ENCODE results near the gene HEATR5A.

HEATR5A gene

DNA sequence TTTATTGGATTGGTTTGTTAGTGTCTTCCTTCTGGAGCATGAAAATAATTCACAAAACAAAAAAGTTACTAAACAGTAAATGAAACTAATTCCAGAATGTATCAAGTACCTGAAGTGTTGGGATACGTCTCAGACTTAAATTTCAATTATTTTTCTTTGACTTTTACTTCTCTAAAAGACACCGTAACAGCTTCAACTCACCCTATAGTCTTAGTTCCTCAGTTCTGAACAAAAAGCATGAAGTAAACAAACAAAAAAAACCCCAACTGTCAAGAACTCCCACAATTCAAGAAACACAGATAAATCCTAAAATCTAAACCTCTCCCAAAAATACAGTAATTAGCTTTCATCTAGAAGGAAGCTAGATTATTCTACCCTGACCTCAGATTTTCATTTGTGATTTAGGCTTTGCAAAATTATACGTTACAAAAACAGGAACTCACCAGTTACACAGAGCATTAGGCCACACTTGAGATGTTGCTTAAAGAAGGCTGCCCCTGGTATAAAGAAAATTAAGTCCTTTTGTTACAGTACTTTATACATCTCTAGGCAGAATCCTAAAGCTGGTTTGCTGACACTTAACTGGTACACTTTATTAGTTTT is 10.2 kb downstream of the HEATR5A start:
- peaks cover 2% of the 10 kb centered on the region for H3K36me3 Mint-ChIP-seq (ENCODE audit: low read depth)
- no peak overlapping the region for H3K4me3 Mint-ChIP-seq
- peak overlapping the region; percentile 58 for H3K27ac Mint-ChIP-seq
- no peak for ATAC-seq
- H3K9me3 Mint-ChIP-seq, result no peaks in the 10 kb centered on the region
- peaks cover 19% of the 10 kb centered on the region for H3K4me1 Mint-ChIP-seq
- H3K27me3 Mint-ChIP-seq, result no peaks in the 10 kb centered on the region
- DNase-seq, result no peak

DNA sequence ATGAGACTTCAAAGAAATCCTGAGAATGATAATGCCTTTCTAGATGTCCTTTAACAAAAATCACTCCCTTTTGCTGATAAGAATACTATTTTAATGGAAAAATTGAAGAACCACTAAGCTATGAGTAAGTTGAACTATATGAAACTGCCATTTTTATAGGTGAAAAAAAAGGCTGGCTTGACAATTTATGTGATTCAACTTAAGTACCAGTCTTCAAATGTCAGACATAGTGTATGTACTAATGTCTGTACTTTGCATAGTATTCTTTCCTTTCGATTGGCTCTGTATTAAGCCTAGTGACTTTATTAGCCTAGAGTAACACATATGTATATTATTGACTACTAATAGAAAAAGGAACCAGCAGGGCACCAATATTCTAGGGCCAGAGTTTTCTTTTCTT is 11.9 kb downstream of the HEATR5A start:
- Mint-ChIP-seq H3K4me3 (no peak overlapping the region), H3K9me3 (no peaks in the 10 kb centered on the region), H3K27me3 (no peaks in the 10 kb centered on the region), H3K27ac (peak overlapping the region; percentile 46), H3K4me1 (peaks cover 13% of the 10 kb centered on the region), H3K36me3 (ENCODE audit: low read depth) (peaks cover 2% of the 10 kb centered on the region)
- ATAC-seq (peak; percentile 84), DNase-seq (no peak)

DNA sequence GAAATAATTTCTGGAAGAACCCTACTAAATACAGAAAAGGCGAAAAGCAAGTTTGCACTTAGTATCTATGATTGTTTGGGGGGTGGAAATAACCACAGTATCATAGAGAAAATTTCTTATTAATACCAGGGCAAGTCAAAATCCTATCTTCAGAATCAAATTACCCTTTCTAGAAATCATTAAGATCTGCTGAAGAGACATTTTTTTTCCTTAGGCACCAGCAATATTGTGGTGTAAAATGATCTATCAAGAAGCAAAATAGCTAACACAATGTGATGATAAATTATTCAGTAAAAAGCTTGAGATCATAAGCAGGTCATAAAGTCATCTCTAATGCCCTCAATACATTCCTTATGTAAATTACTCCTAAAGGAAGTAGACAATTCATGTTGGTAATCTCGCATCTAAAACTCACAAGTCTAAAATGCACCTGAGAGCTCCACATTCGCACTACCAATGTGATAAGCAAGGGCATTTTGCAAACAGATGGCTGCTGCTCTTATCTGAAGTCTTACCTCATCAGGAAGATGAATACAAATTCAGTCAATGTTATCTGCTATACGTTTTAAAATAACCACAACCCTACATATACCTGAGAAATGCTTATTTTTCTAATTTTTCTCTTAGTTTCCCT is 14.6 kb downstream of the HEATR5A start:
- Mint-ChIP-seq H3K36me3 (ENCODE audit: low read depth) (peaks cover 7% of the 10 kb centered on the region), H3K27ac (no peak overlapping the region), H3K4me1 (peaks cover 13% of the 10 kb centered on the region), H3K27me3 (no peaks in the 10 kb centered on the region), H3K9me3 (no peaks in the 10 kb centered on the region), H3K4me3 (no peak overlapping the region)
- ATAC-seq (no peak), DNase-seq (no peak)

DNA sequence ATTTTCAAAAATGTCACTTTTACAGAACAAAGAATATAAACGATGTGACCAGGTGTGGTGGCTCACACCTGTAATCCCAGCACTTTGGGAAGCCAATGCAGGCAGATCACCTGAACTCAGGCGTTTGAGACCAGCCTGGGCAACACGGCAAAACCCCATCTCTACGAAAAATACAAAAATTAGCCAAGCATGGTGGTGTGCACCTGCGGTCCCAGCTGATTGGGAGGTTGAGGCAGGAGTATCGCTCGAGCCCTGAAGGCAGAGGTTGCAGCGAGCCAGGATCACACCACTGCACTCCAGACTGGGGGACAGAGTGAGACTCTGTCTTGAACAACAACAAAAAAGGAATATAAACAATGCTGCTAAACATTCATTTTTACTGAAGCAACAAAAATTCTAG is 15.2 kb downstream of the HEATR5A start:
- ATAC-seq (no peak), DNase-seq (no peak)
- Mint-ChIP-seq H3K9me3 (no peaks in the 10 kb centered on the region), H3K27ac (no peak overlapping the region), H3K27me3 (no peaks in the 10 kb centered on the region), H3K4me1 (peaks cover 11% of the 10 kb centered on the region), H3K4me3 (no peak overlapping the region), H3K36me3 (ENCODE audit: low read depth) (peaks cover 9% of the 10 kb centered on the region)

DNA sequence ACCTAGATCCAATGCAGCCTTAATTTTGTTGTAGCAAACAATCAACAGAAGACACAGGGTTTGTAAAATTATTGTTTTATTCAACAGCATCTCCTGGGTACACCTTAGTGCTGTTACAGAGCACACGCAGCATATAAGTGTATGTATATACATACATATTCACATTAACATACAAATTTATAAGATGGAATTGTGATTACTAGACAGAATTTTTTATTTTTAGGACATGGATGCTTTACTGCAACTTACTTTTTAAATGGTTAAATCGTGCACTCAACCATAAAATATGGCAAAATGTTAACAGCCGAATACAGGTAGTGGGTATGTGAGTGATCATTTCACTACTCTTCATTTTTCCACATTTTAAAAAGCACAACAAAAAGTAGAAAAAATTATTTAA is 16.6 kb downstream of the HEATR5A start:
- Mint-ChIP-seq H3K36me3 (ENCODE audit: low read depth) (peaks cover 13% of the 10 kb centered on the region), H3K9me3 (no peaks in the 10 kb centered on the region), H3K27ac (no peak overlapping the region), H3K27me3 (no peaks in the 10 kb centered on the region), H3K4me1 (peaks cover 8% of the 10 kb centered on the region), H3K4me3 (no peak overlapping the region)
- no peak for ATAC-seq
- no peak for DNase-seq

DNA sequence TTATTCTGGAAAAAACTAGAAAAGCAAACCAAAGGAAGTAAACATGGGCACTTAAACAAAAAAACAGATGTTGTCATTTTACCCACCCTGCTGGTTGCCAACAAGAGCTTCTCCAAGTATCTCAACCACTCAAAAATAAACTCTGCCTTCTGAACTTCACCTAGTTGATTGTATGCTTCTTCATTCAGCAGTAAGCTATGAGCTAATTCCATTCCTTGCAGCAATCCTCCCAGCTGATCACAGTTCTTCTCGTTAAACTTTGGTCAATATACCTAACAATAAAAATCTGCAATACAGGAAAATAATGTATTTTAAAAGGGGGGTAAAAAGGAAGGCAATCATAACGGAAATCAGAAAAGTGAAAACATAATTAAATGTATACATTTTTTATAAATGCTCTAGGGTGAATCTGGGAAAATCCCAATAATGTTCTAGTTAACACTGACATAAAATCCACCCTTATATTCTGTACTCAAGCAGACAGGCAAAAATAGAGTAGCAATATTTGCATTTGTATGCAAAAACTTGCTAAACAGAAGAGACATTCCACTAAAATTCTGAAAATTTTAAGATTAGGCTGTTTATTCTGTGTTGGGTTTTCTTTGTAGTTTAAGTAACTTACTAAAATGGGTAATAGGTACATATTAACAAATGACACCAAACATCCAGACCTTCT is 17.4 kb downstream of the HEATR5A start:
- no peak overlapping the region for H3K27ac Mint-ChIP-seq

DNA sequence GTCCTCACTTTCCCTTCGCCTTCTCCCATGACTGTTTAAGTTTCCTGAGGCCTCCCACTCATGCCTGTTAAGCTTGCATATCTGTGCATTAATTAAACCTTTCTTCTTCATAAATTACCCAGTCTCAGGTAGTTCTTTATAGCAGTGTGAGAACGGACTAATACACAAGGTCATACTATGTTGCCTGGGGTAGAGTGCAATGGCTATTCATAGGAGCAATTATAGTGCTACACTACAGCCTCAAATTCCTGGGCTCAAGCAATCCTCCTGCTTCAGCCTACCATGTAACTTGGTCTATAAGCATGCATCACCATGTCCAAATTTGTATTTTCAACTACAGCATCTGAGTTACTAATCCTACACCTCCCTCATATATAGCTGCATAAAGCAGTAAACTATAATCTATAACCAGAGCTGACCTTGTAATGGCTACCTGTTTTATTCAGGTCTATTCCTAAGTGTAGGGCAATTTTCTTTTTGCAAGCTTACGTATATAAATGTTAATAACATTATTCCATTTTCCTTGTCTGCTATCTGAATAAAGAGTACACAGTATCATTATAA is 18.9 kb downstream of the HEATR5A start:
- DNase-seq, result no peak
- Mint-ChIP-seq H3K27me3 (no peaks in the 10 kb centered on the region), H3K27ac (no peak overlapping the region), H3K36me3 (ENCODE audit: low read depth) (peaks cover 11% of the 10 kb centered on the region), H3K9me3 (no peaks in the 10 kb centered on the region), H3K4me1 (peaks cover 3% of the 10 kb centered on the region), H3K4me3 (no peak overlapping the region)
- ATAC-seq, result no peak

More for the DNA sequence above, 17.4 kb downstream of the HEATR5A start:
- H3K36me3 Mint-ChIP-seq (ENCODE audit: low read depth), result peaks cover 11% of the 10 kb centered on the region
- H3K27me3 Mint-ChIP-seq, result no peaks in the 10 kb centered on the region
- ATAC-seq (no peak), DNase-seq (no peak)
- peaks cover 3% of the 10 kb centered on the region for H3K4me1 Mint-ChIP-seq
- no peak overlapping the region for H3K4me3 Mint-ChIP-seq
- H3K9me3 Mint-ChIP-seq, result no peaks in the 10 kb centered on the region

DNA sequence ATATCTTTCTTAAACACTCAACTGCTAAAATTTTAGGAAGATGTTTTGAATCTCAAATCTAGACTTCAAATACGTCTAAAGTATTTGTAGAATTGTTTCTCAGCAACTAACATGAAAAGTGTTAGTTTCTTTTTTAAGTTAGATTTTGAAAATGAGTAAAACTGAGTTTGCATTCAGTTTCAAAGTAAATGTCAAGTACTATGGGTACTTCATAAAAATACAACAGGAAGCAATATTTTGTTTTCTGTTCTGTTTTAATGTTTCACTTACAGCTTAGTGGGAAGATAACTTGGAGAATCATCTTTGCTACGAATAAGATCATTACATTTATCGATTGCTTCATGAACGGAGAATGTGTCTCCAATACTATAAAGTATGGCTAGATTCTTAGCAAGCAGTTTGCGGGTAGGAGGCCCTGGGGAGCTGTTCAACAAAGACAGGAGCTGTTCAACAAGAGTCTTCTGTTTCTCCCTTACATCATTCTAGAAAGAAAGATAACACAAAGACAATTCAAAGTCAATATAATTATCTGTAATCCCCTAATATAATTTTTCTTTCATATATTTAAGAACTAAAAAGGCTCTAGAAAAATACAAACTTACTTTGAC is 20.2 kb downstream of the HEATR5A start:
- no peak for ATAC-seq
- peak overlapping the region; percentile 45 for H3K27ac Mint-ChIP-seq

DNA sequence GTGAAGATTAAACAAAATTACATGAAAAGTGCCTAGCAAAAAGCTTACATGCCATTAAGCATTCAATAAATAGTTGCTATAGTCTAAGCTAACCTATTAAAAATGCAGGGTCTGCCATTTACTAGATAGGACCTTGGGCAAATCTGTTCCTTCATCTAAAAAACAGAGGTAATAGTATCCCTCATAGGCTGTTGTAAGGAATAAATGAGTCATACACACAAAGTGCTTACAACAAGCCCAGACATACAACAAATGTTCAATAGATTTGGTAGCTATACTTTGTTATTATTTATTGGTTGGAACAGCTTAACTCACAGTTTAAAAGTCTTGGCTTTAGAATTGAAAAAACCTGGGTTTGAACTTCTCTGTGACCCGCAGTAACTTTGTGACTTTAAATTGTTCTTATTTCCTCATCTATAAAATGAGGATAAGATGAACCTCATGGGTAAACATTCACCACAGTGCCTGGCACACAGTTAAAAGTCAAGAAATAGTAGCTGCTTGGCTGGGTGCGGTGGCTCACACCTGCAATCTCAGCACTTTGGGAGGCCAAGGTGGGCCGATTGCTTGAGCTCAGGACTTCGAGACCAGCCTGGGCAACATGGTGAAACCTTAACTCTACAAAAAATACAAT is 24.7 kb downstream of the HEATR5A start:
- Mint-ChIP-seq H3K4me1 (peaks cover 11% of the 10 kb centered on the region), H3K9me3 (no peaks in the 10 kb centered on the region), H3K27me3 (no peaks in the 10 kb centered on the region), H3K4me3 (no peak overlapping the region), H3K36me3 (ENCODE audit: low read depth) (peaks cover 9% of the 10 kb centered on the region), H3K27ac (no peak overlapping the region)
- no peak for DNase-seq
- no peak for ATAC-seq

More for the DNA sequence above, 20.2 kb downstream of the HEATR5A start:
- no peak overlapping the region for H3K4me3 Mint-ChIP-seq
- no peak for DNase-seq
- H3K4me1 Mint-ChIP-seq, result peaks cover 3% of the 10 kb centered on the region
- no peaks in the 10 kb centered on the region for H3K27me3 Mint-ChIP-seq
- peaks cover 11% of the 10 kb centered on the region for H3K36me3 Mint-ChIP-seq (ENCODE audit: low read depth)
- no peaks in the 10 kb centered on the region for H3K9me3 Mint-ChIP-seq

DNA sequence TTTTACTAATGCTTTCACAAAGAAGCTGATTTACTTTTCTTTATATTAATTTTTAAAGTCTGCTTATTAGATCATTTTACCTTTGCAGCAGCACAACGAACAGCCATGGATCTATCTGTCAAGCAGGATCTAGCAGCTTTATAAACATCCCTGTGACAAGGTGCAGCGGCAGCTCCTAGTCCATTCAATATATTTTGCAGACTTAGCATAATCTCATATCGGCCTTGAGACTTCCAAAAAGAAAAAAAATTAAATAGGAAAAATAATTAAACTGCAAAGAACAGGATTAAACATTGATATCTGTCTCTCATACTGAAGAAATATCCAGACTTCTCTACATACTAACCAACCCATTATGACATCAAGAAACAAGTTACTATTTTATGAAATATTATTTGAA is 25.2 kb downstream of the HEATR5A start:
- H3K27me3 Mint-ChIP-seq, result no peaks in the 10 kb centered on the region
- H3K9me3 Mint-ChIP-seq, result no peaks in the 10 kb centered on the region

DNA sequence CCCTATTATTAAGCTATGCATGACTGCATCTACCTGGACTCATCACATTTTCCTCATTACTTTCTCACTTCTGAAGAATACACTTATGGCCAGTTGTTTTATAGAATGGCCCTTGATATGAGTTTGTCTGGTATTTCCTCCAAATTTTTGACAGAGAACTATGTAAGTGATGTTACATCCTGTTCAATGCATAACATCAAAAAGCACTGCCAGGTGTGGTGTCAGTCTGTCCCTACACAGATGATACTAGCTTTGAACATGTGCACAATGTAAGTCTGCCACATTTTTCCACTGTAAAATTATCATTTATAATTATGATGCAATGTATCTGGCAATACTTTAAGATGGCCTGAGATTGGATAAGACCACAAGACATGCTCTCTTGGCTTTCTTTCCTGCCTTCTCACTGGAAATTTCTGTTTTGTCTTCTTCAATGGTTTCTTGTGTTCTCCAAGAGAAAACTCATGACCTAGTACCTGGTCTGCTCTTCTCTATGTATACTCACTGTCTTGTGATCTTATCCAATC is 28.3 kb downstream of the HEATR5A start:
- peaks cover 17% of the 10 kb centered on the region for H3K36me3 Mint-ChIP-seq (ENCODE audit: low read depth)
- no peak overlapping the region for H3K27ac Mint-ChIP-seq
- no peaks in the 10 kb centered on the region for H3K27me3 Mint-ChIP-seq
- ATAC-seq (no peak), DNase-seq (no peak)
- H3K4me3 Mint-ChIP-seq, result no peak overlapping the region
- no peaks in the 10 kb centered on the region for H3K9me3 Mint-ChIP-seq
- peaks cover 31% of the 10 kb centered on the region for H3K4me1 Mint-ChIP-seq

More for the DNA sequence above, 25.2 kb downstream of the HEATR5A start:
- Mint-ChIP-seq H3K4me3 (no peak overlapping the region), H3K36me3 (ENCODE audit: low read depth) (peaks cover 8% of the 10 kb centered on the region), H3K27ac (no peak overlapping the region), H3K4me1 (peaks cover 11% of the 10 kb centered on the region)
- ATAC-seq, result no peak
- DNase-seq, result no peak

DNA sequence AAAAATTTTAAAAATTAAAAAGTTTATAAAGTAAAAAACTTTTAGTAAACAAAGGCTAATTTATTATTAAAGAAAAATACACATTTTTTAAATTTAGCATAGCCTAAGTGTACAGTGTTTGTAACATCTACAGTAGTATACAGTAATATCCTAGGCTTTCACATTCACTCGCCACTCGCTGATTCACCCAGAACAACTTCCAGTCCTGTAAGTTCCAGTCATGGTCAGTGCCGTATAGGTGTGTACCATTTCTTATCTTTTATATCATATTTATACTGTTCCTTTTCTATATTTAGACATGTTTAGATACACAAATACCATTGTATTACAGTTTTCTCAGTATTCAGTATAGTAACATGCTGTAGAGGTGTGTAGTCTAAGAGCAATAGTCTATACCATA is 28.9 kb downstream of the HEATR5A start:
- Mint-ChIP-seq H3K27ac (no peak overlapping the region), H3K36me3 (ENCODE audit: low read depth) (peaks cover 17% of the 10 kb centered on the region), H3K9me3 (no peaks in the 10 kb centered on the region), H3K27me3 (no peaks in the 10 kb centered on the region), H3K4me1 (peaks cover 31% of the 10 kb centered on the region), H3K4me3 (no peak overlapping the region)
- no peak for ATAC-seq
- no peak for DNase-seq

DNA sequence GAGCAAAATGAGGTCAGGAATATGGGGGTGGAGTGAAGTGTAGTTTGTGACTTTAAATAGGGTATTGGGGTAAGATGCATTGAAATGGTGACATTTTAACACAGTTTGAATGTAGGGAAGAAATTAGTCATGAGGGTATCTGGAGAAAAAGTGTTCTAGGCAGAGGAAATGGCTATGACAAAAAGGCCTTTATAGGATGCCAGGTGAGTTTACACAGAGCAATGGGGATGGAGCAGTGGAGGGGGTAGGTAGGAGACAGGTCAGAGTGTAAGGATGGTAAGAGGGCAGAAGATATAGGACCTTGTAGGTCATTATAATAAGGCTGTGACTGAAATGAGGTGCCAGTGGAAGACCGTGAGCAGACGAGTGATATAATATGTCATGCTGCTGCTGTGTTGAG is 30.4 kb downstream of the HEATR5A start:
- H3K4me1 Mint-ChIP-seq, result peaks cover 31% of the 10 kb centered on the region
- ATAC-seq (peak; percentile 76), DNase-seq (no peak)
- peak overlapping the region; percentile 84 for H3K27ac Mint-ChIP-seq
- H3K36me3 Mint-ChIP-seq (ENCODE audit: low read depth), result peaks cover 17% of the 10 kb centered on the region
- no peaks in the 10 kb centered on the region for H3K9me3 Mint-ChIP-seq
- H3K4me3 Mint-ChIP-seq, result peak overlapping the region; percentile 40
- H3K27me3 Mint-ChIP-seq, result no peaks in the 10 kb centered on the region
